HEK293 (cell line): ENCODE data around the gene PSMD13.
"Not testable (repeated sequence)": the region's sequence is repeated elsewhere in the genome, so short reads cannot be mapped to it uniquely, and the experiment has no call there.

Experiments
- CTCF ChIA-PET: fragments of 350-600 bp; formaldehyde crosslinking; extraction: SDS; loops from one replicate; lab custom pipeline; 2021; ENCODE audit warnings: antibody characterized with exemption; lab: Yijun Ruan, JAX
- POLR2A ChIA-PET: fragments of 300-600 bp; formaldehyde crosslinking; extraction: SDS; loops from one replicate; lab custom pipeline; 2020; ENCODE audit warnings: antibody characterized with exemption, inconsistent platforms; lab: Yijun Ruan, JAX
- H3K27ac ChIP-seq: fragments of 200-500 bp; sonication (Bioruptor generic); 2 replicates; pipeline ENCODE4 v1.5.1; 2014; ENCODE audit warnings: low read depth, low read length, control low read depth, inconsistent platforms; ENCODE audit errors: extremely low read depth
- H3K36me3 ChIP-seq, 2 experiments: fragments of 200-500 bp in 1 of 2; sonication (Bioruptor generic) in 1 of 2; 1 replicate in 1 of 2; 2 replicates in 1 of 2; pipeline ENCODE4 v1.5.1; 2014 to 2017; ENCODE audit warnings: inconsistent platforms in 2 of 2, low read length in 2 of 2; ENCODE audit not compliant: control insufficient read depth in 2 of 2, insufficient read depth in 1 of 2
- H3K4me1 ChIP-seq: fragments of 200-500 bp; sonication (Bioruptor generic); 2 replicates; pipeline ENCODE4 v1.5.1; 2014; ENCODE audit warnings: mild to moderate bottlenecking, low read length, inconsistent platforms; ENCODE audit not compliant: control insufficient read depth, insufficient read depth
- H3K4me3 ChIP-seq: 2 replicates; pipeline ENCODE4 v1.5.1; 2011; ENCODE audit warnings: low read depth, mild to moderate bottlenecking, control low read depth, low read length, moderate library complexity
- H3K9me3 ChIP-seq: fragments of 200-500 bp; sonication (Bioruptor generic); 2 replicates; pipeline ENCODE4 v1.5.1; 2014; ENCODE audit warnings: low read depth, low read length, inconsistent platforms; ENCODE audit not compliant: control insufficient read depth, insufficient read depth
- BCL11B ChIP-seq: fragments of 450-650 bp; formaldehyde crosslinking; IDR thresholded peaks from 2 replicates; pipeline ENCODE4 v1.5.1; 2016; ENCODE audit warnings: low read depth, missing biosample characterization, missing genetic modification characterization
- HOXC10 ChIP-seq: sonication (generic); formaldehyde crosslinking; IDR thresholded peaks from 2 replicates; pipeline ENCODE4 v1.8.1; 2023; ENCODE audit warnings: mild to moderate bottlenecking, missing genetic modification reagents
- HOXD13 ChIP-seq: sonication (generic); formaldehyde crosslinking; IDR thresholded peaks from 2 replicates; pipeline ENCODE4 v1.8.0; 2022; ENCODE audit warnings: missing genetic modification reagents, borderline replicate concordance
- SP7 ChIP-seq: fragments of 450-650 bp; formaldehyde crosslinking; IDR thresholded peaks from 2 replicates; pipeline ENCODE4 v1.5.1; 2016; ENCODE audit warnings: missing biosample characterization, missing genetic modification characterization
- TRIM28 ChIP-seq: IDR thresholded peaks from 2 replicates; pipeline ENCODE4 v1.6.1; 2011; ENCODE audit warnings: low read length, control low read depth, borderline replicate concordance
- ZFP3 ChIP-seq: fragments of 450-650 bp; formaldehyde crosslinking; IDR thresholded peaks from 2 replicates; pipeline ENCODE4 v1.5.1; 2016; ENCODE audit warnings: low read depth, missing biosample characterization, missing genetic modification characterization
- ZNF16 ChIP-seq: fragments of 450-650 bp; formaldehyde crosslinking; IDR thresholded peaks from 2 replicates; pipeline ENCODE4 v1.5.1; 2016; ENCODE audit warnings: low read depth, missing biosample characterization, missing genetic modification characterization
- ZNF366 ChIP-seq: fragments of 450-650 bp; formaldehyde crosslinking; conservative IDR thresholded peaks from 2 replicates; pipeline ENCODE4 v1.5.1; 2016; ENCODE audit warnings: missing biosample characterization, missing genetic modification characterization
- ZNF433 ChIP-seq: fragments of 450-650 bp; formaldehyde crosslinking; IDR thresholded peaks from 2 replicates; pipeline ENCODE4 v1.5.1; 2016; ENCODE audit warnings: missing biosample characterization, missing genetic modification characterization, low read depth
- ZNF548 ChIP-seq: fragments of 450-650 bp; formaldehyde crosslinking; IDR thresholded peaks from 2 replicates; pipeline ENCODE4 v1.5.1; 2016; ENCODE audit warnings: missing biosample characterization, missing genetic modification characterization
- ZNF777 ChIP-seq: fragments of 450-650 bp; formaldehyde crosslinking; IDR thresholded peaks from 2 replicates; pipeline ENCODE4 v1.5.1; 2017; ENCODE audit warnings: missing biosample characterization, missing genetic modification characterization, borderline replicate concordance
- ZNF837 ChIP-seq: fragments of 450-650 bp; formaldehyde crosslinking; IDR thresholded peaks from 2 replicates; pipeline ENCODE4 v1.5.1; 2016; ENCODE audit warnings: missing biosample characterization, missing genetic modification characterization
- ZSCAN16 ChIP-seq: fragments of 450-650 bp; formaldehyde crosslinking; IDR thresholded peaks from 2 replicates; pipeline ENCODE4 v1.5.1; 2016; ENCODE audit warnings: missing biosample characterization, missing genetic modification characterization
- TF ChIP-seq, protein P1 (sequence below): fragments of 450-650 bp; formaldehyde crosslinking; IDR thresholded peaks from 2 replicates; pipeline ENCODE4 v1.5.1; 2016; ENCODE audit warnings: missing biosample characterization, missing genetic modification characterization
- TF ChIP-seq, protein P2 (sequence below): fragments of 450-650 bp; formaldehyde crosslinking; IDR thresholded peaks from 2 replicates; pipeline ENCODE4 v1.5.1; 2016; ENCODE audit warnings: missing biosample characterization, missing genetic modification characterization

PSMD13 gene

DNA sequence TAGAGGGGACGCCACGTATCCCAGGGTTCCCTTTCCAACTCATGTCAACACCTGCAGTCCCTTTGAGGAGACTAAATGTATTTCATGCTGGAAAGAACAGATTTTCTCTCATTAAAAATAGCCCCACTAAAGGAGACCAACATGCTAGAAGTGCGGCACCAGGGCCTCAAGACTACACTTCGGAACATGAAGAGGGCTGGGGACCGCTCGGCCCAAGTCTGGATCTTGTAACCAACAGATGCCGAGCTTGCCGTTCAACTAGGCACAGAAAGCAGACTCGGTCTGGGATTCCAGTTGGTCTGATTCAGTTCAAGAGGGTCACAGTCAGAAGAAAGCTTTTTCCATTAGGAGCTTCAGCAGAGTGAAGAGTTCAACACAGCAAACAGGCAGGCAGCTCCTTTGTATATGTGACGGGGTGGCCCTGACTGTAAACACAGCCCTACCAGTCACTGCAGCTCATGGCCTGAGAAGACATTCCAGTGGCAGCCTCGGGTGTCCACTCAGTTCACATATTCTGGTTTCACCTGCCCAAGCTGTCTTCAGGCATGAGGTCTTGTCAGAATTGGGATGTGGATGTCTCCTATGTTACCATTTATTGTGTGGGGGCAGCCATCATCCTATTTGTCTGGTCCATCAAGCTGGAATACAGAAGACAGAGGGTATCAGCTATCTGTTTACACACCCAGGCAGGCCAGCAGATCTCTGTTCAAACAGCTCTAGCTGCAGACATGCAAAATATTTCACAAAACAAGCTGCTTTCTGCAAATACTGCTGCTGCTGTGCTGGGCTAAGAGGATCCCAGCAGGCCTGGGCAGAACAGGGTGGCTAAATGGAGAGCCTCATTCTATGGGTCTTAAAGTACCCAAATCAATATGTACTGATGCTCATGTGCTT, 20.4 kb upstream of the PSMD13 start:
- Histone ChIP-seq H3K4me3 (no peak overlapping the region), H3K27ac (no peak overlapping the region), H3K36me3 (peaks cover 0 to 73% of the 10 kb centered on the region in 2 experiments; a peak in 1 of 3 replicates), H3K9me3 (no peaks in the 10 kb centered on the region), H3K4me1 (no peaks in the 10 kb centered on the region)
- POLR2A ChIA-PET, result interaction anchor here (0.6 to 2.7 kb wide), 5 partner anchors 9 to 588 kb away, joined by 3 to 22 read pairs (median 3); partner anchors contain the start of genes BET1L and RIC8A
- TF ChIP-seq TRIM28 (no peak), BCL11B (tag by site-specific recombination) (no peak), HOXD13 (CRISPR knock-in tag) (no peak)
- TF ChIP-seq, protein P1, sequence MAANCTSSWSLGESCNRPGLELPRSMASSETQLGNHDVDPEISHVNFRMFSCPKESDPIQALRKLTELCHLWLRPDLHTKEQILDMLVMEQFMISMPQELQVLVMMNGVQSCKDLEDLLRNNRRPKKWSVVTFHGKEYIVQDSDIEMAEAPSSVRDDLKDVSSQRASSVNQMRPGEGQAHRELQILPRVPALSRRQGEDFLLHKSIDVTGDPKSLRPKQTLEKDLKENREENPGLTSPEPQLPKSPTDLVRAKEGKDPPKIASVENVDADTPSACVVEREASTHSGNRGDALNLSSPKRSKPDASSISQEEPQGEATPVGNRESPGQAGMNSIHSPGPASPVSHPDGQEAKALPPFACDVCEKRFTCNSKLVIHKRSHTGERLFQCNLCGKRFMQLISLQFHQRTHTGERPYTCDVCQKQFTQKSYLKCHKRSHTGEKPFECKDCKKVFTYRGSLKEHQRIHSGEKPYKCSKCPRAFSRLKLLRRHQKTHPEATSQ (tag by site-specific recombination), result no peak
- CTCF ChIA-PET, result interaction anchor here (1.0 to 1.6 kb wide), 2 partner anchors 19 to 34 kb away, joined by 3 to 10 read pairs; no protein-coding TSS in a partner anchor

DNA sequence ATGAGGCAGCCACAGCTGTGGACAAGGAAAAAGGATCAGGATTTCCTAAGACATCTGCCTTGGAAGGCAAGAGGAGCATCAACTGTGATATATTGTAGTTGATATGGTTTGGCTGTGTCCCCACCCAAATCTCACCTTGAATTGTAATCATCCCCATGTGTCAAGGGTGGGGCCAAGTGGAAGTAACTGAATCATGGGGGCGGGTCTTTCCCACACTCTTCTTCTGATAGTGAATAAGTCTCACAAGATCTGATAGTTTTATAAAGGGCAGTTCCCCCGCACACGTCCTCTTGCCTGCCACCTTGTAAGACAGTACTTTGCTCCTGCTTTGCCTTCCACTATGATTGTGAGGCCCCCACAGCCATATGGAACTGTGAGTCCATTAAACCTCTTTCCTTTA, 19.1 kb upstream of the PSMD13 start:
- POLR2A ChIA-PET, result interaction anchor here (1.0 to 2.7 kb wide), 4 partner anchors 9 to 11 kb away, joined by 3 to 22 read pairs (median 6); partner anchors contain the start of genes BET1L and RIC8A

DNA sequence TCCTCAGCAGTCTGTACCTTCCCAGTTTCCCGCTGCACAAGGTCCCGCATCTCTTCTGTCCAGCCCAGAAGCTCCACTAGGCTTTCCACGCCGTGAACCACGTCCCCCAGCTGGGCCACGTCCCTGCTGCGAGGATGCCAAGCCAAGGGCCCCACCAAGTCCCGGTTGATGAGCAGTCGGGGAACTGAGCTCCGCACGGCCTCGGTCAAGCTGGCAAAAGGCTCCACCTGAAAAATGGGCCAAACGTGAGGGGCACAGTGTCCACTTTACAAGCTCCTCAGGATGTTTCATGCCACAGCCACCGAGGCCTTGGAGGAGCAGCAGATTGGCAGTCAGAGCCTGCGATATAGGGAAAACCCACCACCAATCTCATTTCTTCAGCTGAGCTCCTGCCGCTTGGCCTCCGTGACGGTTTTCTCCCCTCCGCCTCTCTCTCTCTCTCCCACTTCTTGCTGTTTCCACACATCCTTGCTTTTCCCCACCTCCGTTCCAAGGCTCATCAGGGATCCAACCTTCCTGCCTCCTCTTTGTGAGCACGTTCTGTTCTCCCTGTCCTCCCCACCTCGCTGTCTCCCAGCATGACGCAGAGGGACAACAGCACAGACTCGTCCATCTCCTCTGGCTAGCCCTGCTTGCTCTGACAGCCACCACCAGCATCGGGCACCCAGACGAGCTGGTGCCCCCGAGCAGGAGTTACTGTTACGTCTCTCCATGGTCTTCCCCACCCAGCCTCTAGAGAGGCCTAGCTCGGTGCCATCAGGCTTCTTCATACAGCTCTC, 17.8 kb upstream of the PSMD13 start:
- Histone ChIP-seq H3K36me3 (peaks cover 0 to 65% of the 10 kb centered on the region in 2 experiments; a peak in 1 of 3 replicates), H3K27ac (no peak overlapping the region), H3K4me3 (no peak overlapping the region), H3K4me1 (no peaks in the 10 kb centered on the region), H3K9me3 (no peaks in the 10 kb centered on the region)
- ChIA-PET POLR2A (interaction anchor here (0.6 to 2.0 kb wide), 4 partner anchors 8 to 14 kb away, joined by 3 to 8 read pairs (median 4); partner anchors contain the start of genes BET1L and RIC8A), CTCF (interaction anchor here (0.6 to 1.2 kb wide), 2 partner anchors 36 to 229 kb away, joined by 3 to 5 read pairs; no protein-coding TSS in a partner anchor)
- TF ChIP-seq ZFP3 (tag by site-specific recombination) (no peak), SP7 (tag by site-specific recombination) (no peak)

More for the DNA sequence above, 19.1 kb upstream of the PSMD13 start:
- CTCF ChIA-PET, result interaction anchor here (1.0 kb wide), 1 partner anchor 17 kb away, joined by 3 read pairs; no protein-coding TSS in a partner anchor
- H3K27ac ChIP-seq, result no peak overlapping the region
- H3K4me3 ChIP-seq, result no peak overlapping the region
- peaks cover 0 to 72% of the 10 kb centered on the region in 2 experiments; a peak in 1 of 3 replicates for H3K36me3 ChIP-seq
- H3K4me1 ChIP-seq, result no peaks in the 10 kb centered on the region
- TF ChIP-seq ZNF16 (tag by site-specific recombination) (no peak), ZNF777 (tag by site-specific recombination) (no peak), ZSCAN16 (tag by site-specific recombination) (no peak), HOXC10 (CRISPR knock-in tag) (no peak), ZNF548 (tag by site-specific recombination) (no peak), ZNF433 (no peak), ZNF366 (tag by site-specific recombination) (no peak), ZNF837 (tag by site-specific recombination) (no peak)
- TF ChIP-seq, protein P2, sequence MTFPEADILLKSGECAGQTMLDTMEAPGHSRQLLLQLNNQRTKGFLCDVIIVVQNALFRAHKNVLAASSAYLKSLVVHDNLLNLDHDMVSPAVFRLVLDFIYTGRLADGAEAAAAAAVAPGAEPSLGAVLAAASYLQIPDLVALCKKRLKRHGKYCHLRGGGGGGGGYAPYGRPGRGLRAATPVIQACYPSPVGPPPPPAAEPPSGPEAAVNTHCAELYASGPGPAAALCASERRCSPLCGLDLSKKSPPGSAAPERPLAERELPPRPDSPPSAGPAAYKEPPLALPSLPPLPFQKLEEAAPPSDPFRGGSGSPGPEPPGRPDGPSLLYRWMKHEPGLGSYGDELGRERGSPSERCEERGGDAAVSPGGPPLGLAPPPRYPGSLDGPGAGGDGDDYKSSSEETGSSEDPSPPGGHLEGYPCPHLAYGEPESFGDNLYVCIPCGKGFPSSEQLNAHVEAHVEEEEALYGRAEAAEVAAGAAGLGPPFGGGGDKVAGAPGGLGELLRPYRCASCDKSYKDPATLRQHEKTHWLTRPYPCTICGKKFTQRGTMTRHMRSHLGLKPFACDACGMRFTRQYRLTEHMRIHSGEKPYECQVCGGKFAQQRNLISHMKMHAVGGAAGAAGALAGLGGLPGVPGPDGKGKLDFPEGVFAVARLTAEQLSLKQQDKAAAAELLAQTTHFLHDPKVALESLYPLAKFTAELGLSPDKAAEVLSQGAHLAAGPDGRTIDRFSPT, result no peak
- TF ChIP-seq, protein P1 (tag by site-specific recombination), result no peak
- TF ChIP-seq, all 188 proteins: peak for 0
- no peaks in the 10 kb centered on the region for H3K9me3 ChIP-seq

DNA sequence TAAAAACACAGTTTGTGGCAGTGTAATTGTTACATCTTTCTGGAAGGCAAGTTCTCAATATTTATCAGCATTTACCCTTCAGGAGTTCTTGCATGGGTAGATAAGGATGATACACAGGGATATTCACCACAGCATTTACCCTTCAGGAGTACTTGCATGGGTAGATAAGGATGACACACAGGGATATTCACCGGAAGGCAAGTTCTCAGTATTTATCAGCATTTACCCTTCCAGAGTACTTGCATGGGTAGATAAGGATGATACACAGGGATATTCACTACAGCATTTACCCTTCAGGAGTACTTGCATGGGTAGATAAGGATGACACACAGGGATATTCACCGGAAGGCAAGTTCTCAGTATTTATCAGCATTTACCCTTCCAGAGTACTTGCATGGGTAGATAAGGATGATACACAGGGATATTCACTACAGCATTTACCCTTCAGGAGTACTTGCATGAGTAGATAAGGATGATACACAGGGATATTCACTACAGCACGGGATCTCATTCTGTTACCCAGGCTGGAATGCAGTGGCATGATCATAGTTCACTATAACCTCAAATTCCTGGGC, 16.0 kb upstream of the PSMD13 start:
- CTCF ChIA-PET, result interaction anchor here (1.3 kb wide), 1 partner anchor 30 kb away, joined by 4 read pairs; no protein-coding TSS in a partner anchor
- H3K36me3 ChIP-seq, result peaks cover 0 to 54% of the 10 kb centered on the region in 2 experiments; a peak in 1 of 3 replicates
- H3K27ac ChIP-seq, result not testable (repeated sequence)

More for the DNA sequence above, 16.0 kb upstream of the PSMD13 start:
- POLR2A ChIA-PET, result interaction anchor here (1.6 kb wide), 1 partner anchor 13 kb away, joined by 12 read pairs; the partner anchor contains the start of genes BET1L and RIC8A
- not testable (repeated sequence) for H3K9me3 ChIP-seq, H3K4me1 ChIP-seq, H3K4me3 ChIP-seq
